Lung (tissue), 12 donors: ENCODE results near the gene NRSN2. TPM values are rescaled to one million over a fixed set of nuclear protein-coding genes. Genes with fewer than 3 reads are reported as not detected.
"Not testable (repeated sequence)": the region's sequence is repeated elsewhere in the genome, so short reads cannot be mapped to it uniquely, and the experiment has no call there.

ENCODE experiments used
- ATAC-seq: fragments of 200-7000 bp; cut with Tn5 transposase; one replicate; pipeline ENCODE4 v1.9.1; 2020; ENCODE audit warnings: moderate number of reproducible peaks; ENCODE audit not compliant: insufficient read depth, low FRiP score
- DNase-seq, 3 donors: peaks; one replicate each; pipeline ENCODE4 v3.0.0-alpha.2; 2013 to 2017
- H3K27ac ChIP-seq, 2 donors: one replicate each; pipeline ENCODE4 v1.5.1; 2013; ENCODE audit warnings: mild to moderate bottlenecking in 2 of 2, moderate library complexity in 2 of 2, control low read depth in 1 of 2, inconsistent platforms in 1 of 2, low read depth in 1 of 2, low read length in 1 of 2
- H3K27me3 ChIP-seq, 3 donors: one replicate each; pipeline ENCODE4 v1.5.1; 2013; ENCODE audit warnings: low read length in 2 of 3; ENCODE audit not compliant: control insufficient read depth in 3 of 3, insufficient read depth in 3 of 3
- H3K36me3 ChIP-seq, 4 donors: one replicate each; pipeline ENCODE4 v1.5.1; 2013; ENCODE audit warnings: low read length in 4 of 4, mild to moderate bottlenecking in 1 of 4, moderate library complexity in 1 of 4; ENCODE audit not compliant: control insufficient read depth in 4 of 4, insufficient read depth in 4 of 4
- H3K4me1 ChIP-seq, 5 donors: one replicate each; pipeline ENCODE4 v1.5.1; 2013; ENCODE audit warnings: low read length in 5 of 5, mild to moderate bottlenecking in 2 of 5, moderate library complexity in 1 of 5; ENCODE audit not compliant: control insufficient read depth in 5 of 5, insufficient read depth in 5 of 5
- H3K4me3 ChIP-seq: one replicate; pipeline ENCODE4 v1.5.1; 2013; ENCODE audit warnings: mild to moderate bottlenecking, control low read depth, moderate library complexity
- H3K9ac ChIP-seq, 2 donors: one replicate each; pipeline ENCODE4 v1.5.1; 2013; ENCODE audit warnings: low read length in 2 of 2, control low read depth in 1 of 2; ENCODE audit not compliant: insufficient read depth in 1 of 2
- H3K9me3 ChIP-seq, 4 donors: one replicate each; pipeline ENCODE4 v1.5.1; 2013; ENCODE audit warnings: low read length in 3 of 4, mild to moderate bottlenecking in 1 of 4, moderate library complexity in 1 of 4; ENCODE audit not compliant: control insufficient read depth in 4 of 4, insufficient read depth in 3 of 4
- WGBS, 2 donors: extraction: QIAGEN DNeasy Blood & Tissue Kit; methylation state at CpG; one replicate each; pipeline ENCODE4 v1.1.7; 2013; 5-methylcytosine and 5-hydroxymethylcytosine counted together
- polyA plus RNA-seq, 2 donors: library from polyadenylated mRNA; stranded (reverse); fragments of 200-250 nt; gene quantifications; one replicate each; pipeline ENCODE4 v1.2.1, GENCODE V29; 2013
- total RNA-seq, 2 donors: library from RNA; depleted of rRNA in 1 of 2; stranded (reverse); fragments of >200 nt in 1 of 2; gene quantifications; one replicate each; pipeline ENCODE4 v1.2.1, GENCODE V29; 2014 to 2021
- TF ChIP-seq, protein P1 (sequence below): IDR thresholded peaks from 2 replicates; pipeline ENCODE4 v1.5.1; 2012; ENCODE audit warnings: mild to moderate bottlenecking; ENCODE audit errors: control extremely low read depth, extremely low read depth
- donor health status: control.
- donor health status: control.
- donor health status: Bipolar disorder and iron deficiency.
- donor health status: healthy.
- donor health status: DM: yes; HTN: yes; CAD: no.

Gene NRSN2
- total and polyA plus RNA-seq, 4 donors: 15.3 to 43.7 (median 28.6) TPM

DNA sequence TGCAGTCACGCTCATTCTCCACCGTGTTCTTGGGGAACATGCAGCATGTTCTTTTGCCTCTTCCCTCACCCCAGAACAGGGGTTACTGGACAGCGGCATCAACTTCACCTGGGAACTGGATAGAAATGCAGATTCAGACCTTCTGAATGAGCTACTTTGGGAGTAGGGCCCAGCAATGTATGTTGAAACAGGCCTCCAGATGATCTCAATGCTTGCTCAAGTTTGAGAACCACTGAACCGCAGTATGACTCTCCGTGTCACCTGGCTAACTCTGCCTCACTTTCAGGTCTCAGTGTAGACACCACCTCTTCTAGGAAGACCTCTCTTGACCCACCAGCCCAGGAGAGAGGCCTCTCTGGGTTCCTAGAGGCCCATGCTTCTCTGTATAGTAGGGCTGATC, 38.5 kb downstream of the NRSN2 start:
- ATAC-seq: no peak
- H3K27ac ChIP-seq: no peak overlapping the region
- no peak overlapping the region for H3K4me3 ChIP-seq
- no peak for DNase-seq
- WGBS, 2 donors: 89 to 96% methylated on average over 5 of the region's 5 CpGs
- peaks cover 0 to 4% (median 0%) of the 10 kb centered on the region in 5 donors for H3K4me1 ChIP-seq
- H3K9me3 ChIP-seq: peaks cover 0 to 2% (median 0%) of the 10 kb centered on the region in 4 donors
- H3K9ac ChIP-seq: no peak overlapping the region
- peaks cover 0 to 26% (median 0%) of the 10 kb centered on the region in 4 donors for H3K36me3 ChIP-seq
- TF ChIP-seq, protein P1, sequence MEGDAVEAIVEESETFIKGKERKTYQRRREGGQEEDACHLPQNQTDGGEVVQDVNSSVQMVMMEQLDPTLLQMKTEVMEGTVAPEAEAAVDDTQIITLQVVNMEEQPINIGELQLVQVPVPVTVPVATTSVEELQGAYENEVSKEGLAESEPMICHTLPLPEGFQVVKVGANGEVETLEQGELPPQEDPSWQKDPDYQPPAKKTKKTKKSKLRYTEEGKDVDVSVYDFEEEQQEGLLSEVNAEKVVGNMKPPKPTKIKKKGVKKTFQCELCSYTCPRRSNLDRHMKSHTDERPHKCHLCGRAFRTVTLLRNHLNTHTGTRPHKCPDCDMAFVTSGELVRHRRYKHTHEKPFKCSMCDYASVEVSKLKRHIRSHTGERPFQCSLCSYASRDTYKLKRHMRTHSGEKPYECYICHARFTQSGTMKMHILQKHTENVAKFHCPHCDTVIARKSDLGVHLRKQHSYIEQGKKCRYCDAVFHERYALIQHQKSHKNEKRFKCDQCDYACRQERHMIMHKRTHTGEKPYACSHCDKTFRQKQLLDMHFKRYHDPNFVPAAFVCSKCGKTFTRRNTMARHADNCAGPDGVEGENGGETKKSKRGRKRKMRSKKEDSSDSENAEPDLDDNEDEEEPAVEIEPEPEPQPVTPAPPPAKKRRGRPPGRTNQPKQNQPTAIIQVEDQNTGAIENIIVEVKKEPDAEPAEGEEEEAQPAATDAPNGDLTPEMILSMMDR: no peak
- H3K27me3 ChIP-seq: no peaks in the 10 kb centered on the region

DNA sequence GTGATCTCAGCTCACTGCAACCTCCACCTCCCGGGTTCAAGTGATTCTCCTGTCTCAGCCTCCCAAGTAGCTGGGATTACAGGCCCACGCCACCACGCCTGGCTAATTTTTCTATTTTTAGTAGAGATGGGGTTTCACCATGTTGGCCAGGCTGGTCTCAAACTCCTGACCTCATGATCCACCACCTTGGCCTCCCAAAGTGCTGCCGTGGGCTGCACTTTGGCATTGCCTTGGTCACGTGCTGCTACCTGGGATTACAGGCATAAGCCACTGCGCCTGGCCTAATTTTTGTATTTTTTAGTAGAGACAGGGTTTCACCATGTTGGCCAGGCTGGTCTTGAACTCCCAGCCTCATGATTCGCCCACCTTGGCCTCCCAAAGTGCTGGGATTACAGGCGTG, 39.7 kb downstream of the NRSN2 start:
- not testable (repeated sequence) for ATAC-seq
- WGBS, 2 donors: 97% methylated on average over 8 of the region's 8 CpGs

DNA sequence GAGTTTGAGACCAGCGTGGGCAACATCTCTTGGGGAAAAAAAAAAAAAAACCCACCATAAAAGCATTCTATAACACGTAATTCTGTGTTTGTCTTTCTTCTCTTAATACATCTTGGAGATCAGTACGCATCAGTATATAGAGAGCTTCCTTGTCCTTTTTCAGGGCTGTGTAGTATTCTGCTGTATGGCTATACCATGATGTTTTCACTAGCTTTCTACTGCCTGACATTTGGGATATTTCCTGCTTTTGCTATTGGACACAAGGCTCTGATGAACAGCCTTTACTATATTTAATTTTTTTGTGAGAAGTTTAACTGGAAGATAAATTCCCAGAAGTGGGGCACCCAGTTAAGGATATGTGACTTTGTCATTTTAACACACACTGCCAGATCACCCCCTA, 40.6 kb downstream of the NRSN2 start:
- H3K27me3 ChIP-seq: no peaks in the 10 kb centered on the region
- TF ChIP-seq, protein P1: no peak
- H3K9ac ChIP-seq: no peak overlapping the region
- H3K4me3 ChIP-seq: no peak overlapping the region
- H3K9me3 ChIP-seq: peaks cover 0 to 3% (median 0%) of the 10 kb centered on the region in 4 donors
- no peak overlapping the region for H3K27ac ChIP-seq
- ATAC-seq: no peak
- H3K36me3 ChIP-seq: peaks cover 0 to 39% (median 0%) of the 10 kb centered on the region in 4 donors
- WGBS, 2 donors: 96 to 99% methylated on average over 3 of the region's 3 CpGs
- peaks cover 0 to 1% (median 0%) of the 10 kb centered on the region in 5 donors for H3K4me1 ChIP-seq
- DNase-seq: no peak

More for the DNA sequence above, 39.7 kb downstream of the NRSN2 start:
- H3K9me3 ChIP-seq, H3K9ac ChIP-seq, H3K27ac ChIP-seq, H3K4me3 ChIP-seq, DNase-seq, H3K4me1 ChIP-seq, H3K27me3 ChIP-seq: not testable (repeated sequence)
- H3K36me3 ChIP-seq: peaks cover 0 to 34% (median 0%) of the 10 kb centered on the region in 4 donors

DNA sequence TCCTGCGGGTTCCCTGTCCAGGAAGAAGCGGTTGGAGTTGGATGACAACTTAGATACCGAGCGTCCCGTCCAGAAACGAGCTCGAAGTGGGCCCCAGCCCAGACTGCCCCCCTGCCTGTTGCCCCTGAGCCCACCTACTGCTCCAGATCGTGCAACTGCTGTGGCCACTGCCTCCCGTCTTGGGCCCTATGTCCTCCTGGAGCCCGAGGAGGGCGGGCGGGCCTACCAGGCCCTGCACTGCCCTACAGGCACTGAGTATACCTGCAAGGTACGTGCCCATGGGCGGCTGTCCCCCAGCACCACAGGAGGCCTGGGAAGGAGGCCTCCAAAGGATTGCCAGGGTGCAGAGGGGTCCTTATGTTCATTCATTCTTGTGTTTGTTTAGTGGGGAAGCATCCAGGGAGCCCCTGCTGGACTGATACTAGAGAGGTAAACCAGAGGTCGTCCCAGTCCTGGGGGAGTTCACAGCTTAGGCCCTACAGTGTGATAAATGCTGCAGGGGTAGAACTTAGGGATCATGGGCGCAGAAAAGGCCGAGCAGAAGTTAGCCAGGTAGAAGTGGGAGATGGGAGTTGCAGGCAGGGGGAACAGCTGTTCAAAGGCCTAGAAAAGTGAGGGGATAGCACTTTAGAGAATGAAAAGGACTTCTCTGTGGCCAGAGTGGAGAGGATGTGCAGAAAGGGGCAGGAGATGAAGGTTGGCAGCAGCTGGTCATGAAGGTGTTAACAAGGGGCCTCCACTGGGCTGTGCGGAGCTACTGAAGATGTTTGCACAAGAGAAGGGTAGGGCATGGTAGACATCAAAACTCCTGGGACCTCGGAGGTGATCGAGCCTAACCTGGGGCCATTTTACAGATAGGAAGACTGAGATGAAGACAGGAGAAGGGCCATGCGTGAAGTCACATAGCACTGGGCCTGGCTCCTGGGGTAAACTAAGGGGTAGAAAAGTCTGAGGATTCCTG, 41.4 kb downstream of the NRSN2 start:
- Histone ChIP-seq H3K27me3 (no peaks in the 10 kb centered on the region), H3K4me3 (no peak overlapping the region), H3K36me3 (peaks cover 0 to 43% (median 0%) of the 10 kb centered on the region in 4 donors), H3K4me1 (peaks cover 0 to 1% (median 0%) of the 10 kb centered on the region in 5 donors), H3K9ac (no peak overlapping the region), H3K27ac (no peak overlapping the region), H3K9me3 (peaks cover 0 to 3% (median 0%) of the 10 kb centered on the region in 4 donors)
- WGBS, 2 donors: 90 to 93% methylated on average over 20 to 21 of the region's 21 CpGs
- no peak for DNase-seq
- TF ChIP-seq, protein P1: no peak
- ATAC-seq: no peak
